ENCODE results near the gene NUMB. TPM values are rescaled to one million over a fixed set of nuclear protein-coding genes. Genes with fewer than 3 reads are reported as not detected.

The NUMB gene
- total RNA-seq, 1 donor from 2014 or later: 60.7 TPM

DNA sequence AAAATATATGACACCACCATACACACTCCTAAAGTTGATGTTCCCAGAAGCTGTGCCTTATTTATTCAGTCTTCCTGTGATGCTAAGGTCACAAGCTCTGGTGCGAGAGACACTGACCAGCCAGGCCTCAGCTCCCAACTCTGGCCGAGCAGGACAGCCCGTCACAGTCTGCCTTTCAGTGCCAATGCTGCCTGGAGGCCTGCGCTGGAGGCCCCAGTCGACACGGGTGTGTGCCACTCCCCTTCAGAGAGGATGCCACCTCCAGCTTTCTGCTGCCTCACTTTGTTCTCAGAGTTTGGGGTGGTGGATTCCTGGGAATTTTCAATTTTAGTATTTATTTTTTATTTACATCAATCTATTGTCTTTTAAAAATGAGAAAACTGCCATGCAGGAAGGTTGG lies 228.3 kb downstream of the NUMB start:
- DNase-seq (ENCODE audit: low spot score): no peak

DNA sequence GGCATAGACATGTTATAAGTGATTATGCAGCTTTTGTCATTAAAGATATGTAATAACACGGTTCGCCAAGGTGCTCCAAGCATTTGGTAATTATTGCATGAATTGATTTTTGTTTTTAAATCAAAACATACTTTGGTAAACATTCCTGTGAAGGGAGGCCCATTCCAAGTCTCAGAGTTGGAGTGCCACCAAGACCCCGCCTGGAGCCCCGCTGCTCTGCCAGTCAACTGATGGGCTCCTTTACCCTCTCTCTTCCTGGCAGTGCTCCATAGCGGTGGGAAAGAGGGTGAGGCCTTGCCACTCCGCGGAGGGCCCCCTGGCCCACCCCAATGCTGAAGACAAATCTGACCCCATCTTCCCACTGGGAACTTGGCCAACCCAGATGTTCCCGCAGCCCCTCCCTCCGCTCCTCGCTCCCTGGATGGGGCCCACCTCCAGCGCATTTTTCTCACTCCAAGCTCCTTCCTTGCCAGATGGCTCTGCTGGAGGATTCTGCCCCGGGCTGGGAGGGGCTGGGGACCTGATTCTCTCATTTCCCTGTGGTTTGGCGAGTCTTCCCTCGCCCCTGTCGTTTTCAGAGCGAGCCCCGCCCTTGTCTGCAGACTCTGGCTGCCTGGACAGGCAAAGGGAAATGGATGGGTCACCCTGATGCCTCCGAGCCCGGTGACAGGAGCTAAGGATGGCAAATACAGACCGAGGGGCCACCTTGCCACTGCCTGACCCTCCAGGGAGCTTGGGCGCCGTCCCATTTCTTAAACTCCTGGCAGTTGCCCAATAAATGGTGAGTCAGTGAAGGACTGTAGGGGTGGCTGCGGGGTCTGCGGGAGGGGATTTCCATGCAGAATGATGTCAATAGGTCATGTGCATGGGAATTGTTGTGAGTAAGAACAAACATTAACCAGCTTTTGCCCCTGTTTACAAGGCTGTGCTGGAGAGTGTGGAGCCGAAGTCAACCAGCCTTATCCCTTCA lies 230.2 kb downstream of the NUMB start:
- H3K36me3 Mint-ChIP-seq (ENCODE audit: low read depth): peaks cover 6% of the 10 kb centered on the region
- peak overlapping the region; percentile 93 for H3K27ac Mint-ChIP-seq (ENCODE audit: unreplicated experiment)
- peak overlapping the region; percentile 17 for H3K4me3 Mint-ChIP-seq (ENCODE audit: unreplicated experiment)
- H3K27me3 Mint-ChIP-seq (ENCODE audit: low read depth): no peaks in the 10 kb centered on the region
- TF ChIP-seq, protein P1, sequence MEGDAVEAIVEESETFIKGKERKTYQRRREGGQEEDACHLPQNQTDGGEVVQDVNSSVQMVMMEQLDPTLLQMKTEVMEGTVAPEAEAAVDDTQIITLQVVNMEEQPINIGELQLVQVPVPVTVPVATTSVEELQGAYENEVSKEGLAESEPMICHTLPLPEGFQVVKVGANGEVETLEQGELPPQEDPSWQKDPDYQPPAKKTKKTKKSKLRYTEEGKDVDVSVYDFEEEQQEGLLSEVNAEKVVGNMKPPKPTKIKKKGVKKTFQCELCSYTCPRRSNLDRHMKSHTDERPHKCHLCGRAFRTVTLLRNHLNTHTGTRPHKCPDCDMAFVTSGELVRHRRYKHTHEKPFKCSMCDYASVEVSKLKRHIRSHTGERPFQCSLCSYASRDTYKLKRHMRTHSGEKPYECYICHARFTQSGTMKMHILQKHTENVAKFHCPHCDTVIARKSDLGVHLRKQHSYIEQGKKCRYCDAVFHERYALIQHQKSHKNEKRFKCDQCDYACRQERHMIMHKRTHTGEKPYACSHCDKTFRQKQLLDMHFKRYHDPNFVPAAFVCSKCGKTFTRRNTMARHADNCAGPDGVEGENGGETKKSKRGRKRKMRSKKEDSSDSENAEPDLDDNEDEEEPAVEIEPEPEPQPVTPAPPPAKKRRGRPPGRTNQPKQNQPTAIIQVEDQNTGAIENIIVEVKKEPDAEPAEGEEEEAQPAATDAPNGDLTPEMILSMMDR (IDR thresholded peaks at IDR 0.05): no peak
- no peaks in the 10 kb centered on the region for H3K9me3 Mint-ChIP-seq (ENCODE audit: low read depth)
- no peak for DNase-seq (ENCODE audit: low spot score)
- H3K4me1 Mint-ChIP-seq (ENCODE audit: low read depth): peaks cover 39% of the 10 kb centered on the region

More for the DNA sequence above, 228.3 kb downstream of the NUMB start:
- H3K27me3 Mint-ChIP-seq (ENCODE audit: low read depth): peaks cover 2% of the 10 kb centered on the region
- H3K36me3 Mint-ChIP-seq (ENCODE audit: low read depth): peaks cover 4% of the 10 kb centered on the region
- no peaks in the 10 kb centered on the region for H3K9me3 Mint-ChIP-seq (ENCODE audit: low read depth)
- H3K4me3 Mint-ChIP-seq (ENCODE audit: unreplicated experiment): no peak overlapping the region
- TF ChIP-seq, protein P1 (IDR thresholded peaks at IDR 0.05): no peak
- no peak overlapping the region for H3K27ac Mint-ChIP-seq (ENCODE audit: unreplicated experiment)
- H3K4me1 Mint-ChIP-seq (ENCODE audit: low read depth): peaks cover 39% of the 10 kb centered on the region

DNA sequence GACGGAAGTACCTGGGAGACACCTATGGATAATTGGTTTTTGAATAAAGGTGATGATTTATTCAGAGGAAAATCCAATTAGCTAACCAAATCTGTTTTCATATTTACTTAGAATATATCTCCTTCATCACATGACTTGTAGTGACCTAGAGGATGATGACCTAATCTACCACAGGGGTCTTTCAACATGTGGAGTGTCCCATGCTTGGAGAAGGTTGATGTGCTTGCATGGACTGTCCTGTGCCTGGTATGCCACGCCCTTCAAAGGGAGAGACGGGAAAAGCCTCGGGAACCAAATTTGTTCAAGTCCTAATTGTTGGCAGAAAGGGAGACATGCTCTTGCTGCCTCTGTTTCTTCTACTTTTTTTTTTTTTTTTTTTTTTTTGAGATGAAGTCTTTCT lies 232.8 kb downstream of the NUMB start:
- no peaks in the 10 kb centered on the region for H3K9me3 Mint-ChIP-seq (ENCODE audit: low read depth)
- H3K4me1 Mint-ChIP-seq (ENCODE audit: low read depth): peaks cover 51% of the 10 kb centered on the region
- no peak overlapping the region for H3K27ac Mint-ChIP-seq (ENCODE audit: unreplicated experiment)
- peaks cover 7% of the 10 kb centered on the region for H3K36me3 Mint-ChIP-seq (ENCODE audit: low read depth)
- DNase-seq (ENCODE audit: low spot score): no peak
- TF ChIP-seq, protein P1 (IDR thresholded peaks at IDR 0.05): no peak
- H3K27me3 Mint-ChIP-seq (ENCODE audit: low read depth): no peaks in the 10 kb centered on the region
- no peak overlapping the region for H3K4me3 Mint-ChIP-seq (ENCODE audit: unreplicated experiment)

Other genes with a start within 250 kb of the NUMB start
- 16.4 to 45.3 TPM (median 16.8 TPM) in 3 replicates for gene PAPLN, start 221.0 kb downstream of the NUMB start, total RNA-seq
- 12.4 to 13.1 TPM (median 12.9 TPM) in 3 replicates for gene RIOX1, start 32.4 kb upstream of the NUMB start, total RNA-seq
- 12.0 to 15.7 TPM (median 14.8 TPM) in 3 replicates for gene ACOT1, start 78.6 kb upstream of the NUMB start, total RNA-seq
- 0.27 TPM in 1 of 3 replicates, not detected in the others for gene HEATR4, start 100.4 kb upstream of the NUMB start, total RNA-seq
- 38.0 to 48.5 TPM (median 46.4 TPM) in 3 replicates for gene ACOT2, start 110.7 kb upstream of the NUMB start, total RNA-seq
- gene ACOT4, start 133.3 kb upstream of the NUMB start, total RNA-seq: 1.4 to 4.3 TPM (median 4.0 TPM) in 3 replicates
- gene ACOT6, start 154.0 kb upstream of the NUMB start, total RNA-seq: not detected in 3 replicates
- gene DNAL1, start 186.4 kb upstream of the NUMB start, total RNA-seq: 13.3 to 23.0 TPM (median 15.2 TPM) in 3 replicates

Measured in chondrocyte (in vitro differentiated cells).